ENCODE data around the gene DNAJC25.
A peak's percentile ranks its signal among the peaks of the same experiment; 100 is the strongest.

Gene DNAJC25

DNA sequence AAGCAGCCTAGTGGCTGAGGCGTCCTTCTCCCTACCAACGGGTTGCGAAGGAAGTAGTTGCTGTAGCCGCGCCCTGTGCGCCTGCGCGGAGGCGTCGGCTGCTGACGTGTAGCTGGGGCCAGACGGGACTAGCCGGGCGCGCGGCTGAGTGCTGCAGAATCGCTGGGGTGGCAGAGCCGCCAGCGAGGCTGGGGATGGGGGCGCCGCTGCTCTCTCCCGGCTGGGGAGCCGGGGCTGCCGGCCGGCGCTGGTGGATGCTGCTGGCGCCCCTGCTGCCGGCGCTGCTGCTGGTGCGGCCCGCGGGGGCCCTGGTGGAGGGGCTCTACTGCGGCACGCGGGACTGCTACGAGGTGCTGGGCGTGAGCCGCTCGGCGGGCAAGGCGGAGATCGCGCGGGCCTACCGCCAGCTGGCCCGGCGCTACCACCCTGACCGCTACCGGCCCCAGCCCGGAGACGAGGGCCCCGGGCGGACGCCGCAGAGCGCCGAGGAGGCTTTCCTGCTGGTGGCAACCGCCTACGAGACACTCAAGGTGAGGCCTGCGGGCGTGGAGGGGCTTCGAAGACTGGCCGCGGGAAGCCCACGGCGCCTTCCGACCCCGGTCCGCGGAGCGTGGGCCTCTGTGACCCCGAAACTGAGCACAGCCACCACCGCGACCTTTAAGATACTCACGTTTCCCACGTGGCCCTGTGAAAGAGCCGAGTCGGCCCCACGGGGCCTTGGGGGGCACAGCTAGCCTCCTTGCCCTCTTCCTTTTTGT, at the start of gene DNAJC25:
DNAJC25 (plus strand) TSS at position 121 of the 758 bp plus-strand sequence; CDS start at position 195, 74 bp downstream.
- in situ Hi-C loops (cut with HindIII; ENCODE audit: low pct_unique_long_range_greater_than_20kb, low sequenced_read_pairs), result no loop called here
- DNase-seq (ENCODE audit: low read depth in 1 of 2, low spot score in 1 of 2), result peak; percentile 99 to 100
- no peak for TF ChIP-seq JUND (IDR thresholded peaks at IDR 0.05; ENCODE audit: low read depth)

DNA sequence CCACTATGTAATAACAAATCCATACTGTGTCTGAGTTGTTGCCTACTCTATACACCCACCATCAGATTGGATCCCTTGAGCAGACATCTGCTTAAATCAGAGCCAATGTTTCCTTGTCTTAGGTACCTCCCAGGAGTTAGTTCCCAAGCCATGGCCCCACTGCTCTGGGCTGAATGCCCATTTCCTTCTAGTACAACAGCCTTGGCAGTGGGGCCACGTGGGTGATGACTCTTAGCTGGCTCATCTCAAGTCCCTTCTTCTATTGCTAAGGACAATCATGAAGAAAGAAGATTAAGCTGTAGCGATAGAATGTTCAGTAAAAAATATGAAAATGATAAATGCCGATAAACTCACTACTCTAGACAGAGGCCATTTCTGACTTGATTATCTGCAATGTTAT, 48.2 kb upstream of the DNAJC25 start:
- in situ Hi-C loops (cut with HindIII; ENCODE audit: low pct_unique_long_range_greater_than_20kb, low sequenced_read_pairs), result no loop called here
- DNase-seq (ENCODE audit: low read depth in 1 of 2, low spot score in 1 of 2), result no peak
- TF ChIP-seq JUND (IDR thresholded peaks at IDR 0.05; ENCODE audit: low read depth), result no peak

DNA sequence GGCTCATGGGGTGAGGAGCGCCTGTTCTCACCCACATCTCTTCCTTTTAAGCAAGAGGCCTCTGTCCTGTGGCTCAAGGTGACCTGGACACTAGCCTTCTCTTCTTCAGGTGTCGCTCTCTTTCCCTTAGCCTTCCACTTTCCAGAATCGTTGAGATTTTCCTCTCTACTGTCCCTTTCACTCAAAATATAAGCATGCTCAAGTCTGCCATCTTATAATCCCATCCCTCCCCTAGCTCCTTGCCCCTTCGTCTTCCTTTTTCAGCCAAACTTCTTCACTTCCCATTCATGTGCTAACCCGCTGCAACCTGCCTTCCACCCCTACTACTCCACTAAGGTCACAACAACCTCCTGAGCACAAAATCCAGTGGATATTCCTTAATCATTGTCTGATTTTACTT, 44.8 kb upstream of the DNAJC25 start:
- in situ Hi-C loops (cut with HindIII; ENCODE audit: low pct_unique_long_range_greater_than_20kb, low sequenced_read_pairs), result no loop called here
- no peak for TF ChIP-seq JUND (IDR thresholded peaks at IDR 0.05; ENCODE audit: low read depth)
- DNase-seq (ENCODE audit: low read depth in 1 of 2, low spot score in 1 of 2), result no peak

DNA sequence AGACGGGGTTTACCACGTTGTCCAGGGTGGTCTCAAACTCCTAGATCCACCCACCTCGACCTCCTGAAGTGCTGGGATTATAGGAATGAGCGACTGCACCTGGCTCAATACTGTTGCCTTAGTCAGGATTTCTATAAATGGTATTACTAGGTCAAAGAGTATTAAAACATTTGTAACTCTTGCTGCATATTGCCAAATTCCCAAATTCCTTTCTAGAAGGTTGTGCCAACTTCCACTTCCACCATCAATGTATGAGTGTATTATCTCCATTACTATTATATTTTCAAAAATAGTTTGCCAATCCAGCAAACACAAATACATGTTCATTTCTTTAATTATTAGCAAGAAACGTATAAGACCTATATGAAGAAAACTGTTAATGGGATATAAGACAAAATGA, 42.3 kb upstream of the DNAJC25 start:
- TF ChIP-seq JUND (IDR thresholded peaks at IDR 0.05; ENCODE audit: low read depth), result no peak
- DNase-seq (ENCODE audit: low read depth in 1 of 2, low spot score in 1 of 2), result no peak
- in situ Hi-C loops (cut with HindIII; ENCODE audit: low pct_unique_long_range_greater_than_20kb, low sequenced_read_pairs), result no loop called here

DNA sequence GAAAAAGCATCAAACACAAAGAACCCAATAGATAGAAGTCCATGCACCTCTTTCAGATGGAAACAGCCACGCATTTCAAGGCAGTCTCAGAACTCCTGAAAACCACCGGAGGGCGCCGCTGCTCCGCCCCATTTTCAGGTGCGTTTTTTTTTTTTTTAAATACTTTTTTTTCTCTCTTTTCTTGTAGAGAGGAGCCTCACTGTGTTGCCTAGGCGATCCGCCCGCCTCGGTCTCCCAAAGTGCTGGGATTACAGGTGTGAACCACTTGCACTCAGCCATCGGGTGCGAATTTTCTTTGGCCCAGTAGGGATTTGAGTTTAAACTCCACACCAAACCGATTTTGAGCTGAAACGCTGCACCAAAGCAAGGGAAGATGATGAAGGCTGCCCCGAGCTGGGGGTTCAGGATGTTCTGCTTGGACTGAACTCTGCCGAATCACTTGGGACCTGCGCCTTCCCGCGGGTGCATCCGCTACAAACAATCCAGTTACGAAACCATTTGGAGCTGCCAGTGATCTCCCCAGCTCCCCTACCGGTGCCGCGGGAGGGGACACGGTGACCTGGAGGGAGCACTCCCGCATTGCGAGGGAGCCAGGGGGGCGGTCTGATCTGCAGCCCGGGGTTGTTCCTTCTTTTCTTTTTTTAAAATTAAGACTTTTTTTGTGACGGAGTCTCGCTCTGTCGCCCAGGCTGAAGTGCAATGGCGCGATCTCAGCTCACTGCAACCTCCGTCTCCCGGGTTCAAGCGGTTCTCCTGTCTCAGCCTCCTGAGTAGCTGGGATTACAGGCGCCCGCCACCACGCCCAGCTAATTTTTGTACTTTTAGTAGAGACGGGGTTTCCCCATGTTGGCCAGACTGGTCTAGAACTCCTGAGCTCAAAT, 33.0 kb upstream of the DNAJC25 start:
- in situ Hi-C loops (cut with HindIII; ENCODE audit: low pct_unique_long_range_greater_than_20kb, low sequenced_read_pairs), result no loop called here
- no peak for TF ChIP-seq JUND (IDR thresholded peaks at IDR 0.05; ENCODE audit: low read depth)
- peak; percentile 64 to 74 for DNase-seq (ENCODE audit: low read depth in 1 of 2, low spot score in 1 of 2)

DNA sequence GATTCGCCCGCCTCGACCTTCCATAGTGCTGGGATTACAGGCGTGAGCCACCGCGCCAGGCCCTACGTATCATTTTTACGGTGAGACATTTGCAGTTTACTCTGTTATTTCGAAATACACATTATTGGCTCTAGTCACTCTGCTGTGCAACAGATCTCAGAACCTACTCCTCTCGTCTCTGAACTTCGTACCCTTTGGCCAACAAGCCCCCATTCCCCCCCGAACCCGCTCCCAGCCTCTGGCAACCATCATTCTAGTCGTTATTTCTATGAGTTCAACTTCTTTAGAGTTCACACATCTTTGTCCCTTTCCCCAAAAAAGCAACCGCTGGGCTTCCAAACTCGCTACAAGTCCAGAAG, 32.4 kb upstream of the DNAJC25 start:
- in situ Hi-C loops (cut with HindIII; ENCODE audit: low pct_unique_long_range_greater_than_20kb, low sequenced_read_pairs), result no loop called here
- no peak for TF ChIP-seq JUND (IDR thresholded peaks at IDR 0.05; ENCODE audit: low read depth)
- DNase-seq (ENCODE audit: low read depth in 1 of 2, low spot score in 1 of 2), result peak; percentile 8 to 27

DNA sequence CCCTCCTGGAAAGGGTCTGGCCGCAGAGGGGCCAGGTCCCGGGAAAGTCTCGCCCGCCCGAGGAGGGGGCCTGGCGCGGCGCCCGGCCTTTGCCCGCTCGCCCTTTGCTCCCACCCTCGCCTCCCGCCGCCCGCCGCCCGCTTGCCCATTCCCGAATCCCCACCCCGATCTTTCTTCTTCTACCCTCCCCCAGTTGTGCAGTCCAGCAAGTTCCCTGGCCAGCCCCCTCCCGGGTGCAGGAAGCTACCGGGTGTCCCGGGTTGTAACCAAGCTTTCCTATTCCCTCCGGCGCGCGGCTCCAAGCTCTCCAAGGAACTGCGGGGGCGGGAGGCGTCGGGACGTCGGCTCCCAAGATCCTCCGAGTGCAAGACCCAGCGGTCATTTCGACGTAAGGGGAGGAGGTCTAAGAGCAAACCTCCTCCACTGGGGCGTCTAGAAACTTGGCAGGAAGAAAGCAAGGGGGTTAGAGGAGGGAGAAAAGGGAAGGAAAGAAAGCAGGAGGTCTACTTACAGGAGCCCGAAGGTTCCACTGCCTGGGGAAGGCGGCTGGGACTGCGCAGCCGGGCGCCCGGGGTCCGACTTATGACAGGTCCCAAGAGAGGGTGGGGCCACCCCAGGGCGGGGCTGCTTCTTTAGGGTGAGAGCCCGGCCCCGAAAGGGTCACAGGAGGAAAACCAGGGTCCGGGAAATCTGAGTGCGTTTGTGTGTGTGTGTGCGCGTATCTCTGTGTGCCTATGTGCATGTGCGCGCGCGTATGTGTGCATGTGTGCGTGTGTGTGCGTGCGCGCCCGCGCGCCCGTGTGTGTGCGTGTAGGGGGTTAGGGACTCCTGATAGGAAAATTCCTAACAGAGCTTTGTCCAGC, 31.8 kb upstream of the DNAJC25 start, which contains the start of gene PTGR1:
PTGR1 (minus strand) TSS at position 556 of the 863 bp plus-strand sequence. CDS start 2,225 bp downstream, outside the sequence.
- no peak for TF ChIP-seq JUND (IDR thresholded peaks at IDR 0.05; ENCODE audit: low read depth)
- in situ Hi-C loops (cut with HindIII; ENCODE audit: low pct_unique_long_range_greater_than_20kb, low sequenced_read_pairs), result no loop called here
- DNase-seq (ENCODE audit: low read depth in 1 of 2, low spot score in 1 of 2), result peak; percentile 88 to 92

DNA sequence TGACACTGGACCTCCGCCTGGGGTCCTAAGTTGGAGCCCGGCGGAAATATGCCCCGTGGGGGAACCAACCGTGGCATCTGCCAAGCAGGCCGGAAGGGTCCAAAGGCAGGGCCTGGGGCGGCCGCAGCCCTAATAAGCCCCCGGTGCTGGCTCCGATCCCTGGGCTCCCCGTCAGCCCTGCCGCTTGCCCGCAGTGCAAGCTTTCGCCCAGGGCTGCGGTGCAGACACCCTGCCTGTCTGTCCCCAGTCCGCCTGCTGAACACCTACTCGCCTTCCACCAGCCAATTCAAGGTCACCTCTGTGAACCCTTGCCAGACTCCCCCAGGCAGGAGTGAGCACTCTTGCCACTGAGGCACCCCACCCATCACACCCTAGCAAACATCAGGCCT, 31.2 kb upstream of the DNAJC25 start:
- no peak for DNase-seq (ENCODE audit: low read depth in 1 of 2, low spot score in 1 of 2)
- no peak for TF ChIP-seq JUND (IDR thresholded peaks at IDR 0.05; ENCODE audit: low read depth)
- in situ Hi-C loops (cut with HindIII; ENCODE audit: low pct_unique_long_range_greater_than_20kb, low sequenced_read_pairs), result no loop called here

DNA sequence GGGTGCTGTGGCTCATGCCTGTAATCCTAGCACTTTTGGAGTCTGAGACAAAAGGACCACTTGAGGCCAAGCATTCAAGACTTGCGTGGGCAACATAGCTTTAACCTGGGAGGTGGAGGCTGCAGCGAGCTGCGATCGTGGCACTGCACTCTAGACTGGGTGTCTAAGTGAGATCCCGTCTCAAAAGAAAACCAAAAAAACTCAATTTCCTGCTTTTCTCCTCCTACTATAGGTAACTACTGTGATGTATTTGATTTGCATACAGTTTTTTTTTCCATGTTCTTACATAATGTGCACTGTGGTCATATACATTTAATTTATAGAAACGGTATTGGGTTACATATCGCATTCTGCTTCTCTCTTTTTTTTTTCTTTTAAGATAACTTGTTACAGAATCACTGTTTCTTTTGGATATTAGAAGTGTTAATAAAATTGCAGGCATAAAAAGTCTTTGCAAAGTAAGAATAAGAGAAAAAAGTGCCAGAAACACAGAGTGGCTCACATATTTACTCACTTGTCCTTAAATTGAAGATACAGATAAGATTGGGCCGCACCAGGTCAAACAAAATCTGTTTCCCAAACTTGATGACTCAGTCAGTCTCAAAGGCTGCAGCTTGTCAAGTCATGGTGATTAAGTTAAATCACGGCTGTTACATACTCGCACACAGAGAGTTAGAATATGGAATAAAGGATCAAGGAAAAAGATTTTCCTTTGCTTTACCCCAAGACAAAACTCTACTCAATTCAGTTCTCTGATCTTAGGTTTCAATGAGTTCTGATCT, 29.7 kb upstream of the DNAJC25 start:
- in situ Hi-C loops (cut with HindIII; ENCODE audit: low pct_unique_long_range_greater_than_20kb, low sequenced_read_pairs), result no loop called here
- DNase-seq (ENCODE audit: low read depth in 1 of 2, low spot score in 1 of 2), result no peak
- TF ChIP-seq JUND (IDR thresholded peaks at IDR 0.05; ENCODE audit: low read depth), result no peak

DNA sequence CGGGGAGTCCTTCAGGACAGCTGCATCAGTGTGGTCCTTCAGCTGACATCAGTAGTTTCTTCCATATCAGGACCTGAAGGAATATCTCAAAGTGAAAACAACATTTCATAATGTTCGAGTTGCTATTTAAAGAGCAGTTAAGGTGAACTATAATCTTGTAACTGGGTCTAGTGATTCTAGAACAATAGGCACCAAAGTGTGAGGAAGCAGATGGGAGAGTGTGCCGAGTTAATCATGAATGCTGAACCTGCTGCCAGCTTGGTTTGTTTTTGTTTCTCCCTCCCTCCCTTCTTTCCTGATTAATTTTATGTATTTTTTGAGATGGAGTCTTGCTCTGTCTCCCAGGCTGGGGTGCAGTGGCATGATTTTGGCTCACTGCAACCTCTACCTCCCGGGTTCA, 28.1 kb upstream of the DNAJC25 start:
- in situ Hi-C loops (cut with HindIII; ENCODE audit: low pct_unique_long_range_greater_than_20kb, low sequenced_read_pairs), result no loop called here

DNA sequence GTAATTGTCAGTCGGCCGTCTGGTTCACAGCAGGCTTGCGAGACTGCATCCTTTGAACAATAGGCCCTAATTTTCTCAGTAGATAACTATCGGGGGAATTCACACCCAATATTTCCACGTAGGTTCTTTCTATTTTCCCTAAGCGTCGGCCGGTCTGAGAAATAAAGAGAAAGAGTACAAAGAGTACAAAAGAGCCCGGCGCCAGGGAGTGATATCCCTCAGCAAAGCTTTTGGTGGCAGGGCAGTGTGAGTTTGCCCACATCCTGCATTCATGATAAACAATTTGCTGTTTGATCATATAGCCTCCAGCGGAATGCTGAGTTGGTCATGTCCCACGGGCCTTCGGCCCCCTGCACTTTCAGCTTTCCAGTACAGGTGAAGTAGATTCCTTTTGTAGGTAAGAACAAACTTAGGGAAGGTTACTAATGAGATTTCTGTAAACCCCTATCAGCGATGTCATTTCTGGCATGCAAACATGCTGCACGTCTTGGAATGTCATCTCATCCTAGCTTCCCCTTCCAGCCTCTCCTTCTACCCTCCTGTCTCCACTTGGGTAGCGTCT, 27.0 kb upstream of the DNAJC25 start:
- DNase-seq (ENCODE audit: low read depth in 1 of 2, low spot score in 1 of 2), result no peak
- TF ChIP-seq JUND (IDR thresholded peaks at IDR 0.05; ENCODE audit: low read depth), result no peak
- in situ Hi-C loops (cut with HindIII; ENCODE audit: low pct_unique_long_range_greater_than_20kb, low sequenced_read_pairs), result no loop called here

More for the DNA sequence above, 28.1 kb upstream of the DNAJC25 start:
- no peak for DNase-seq (ENCODE audit: low read depth in 1 of 2, low spot score in 1 of 2)
- TF ChIP-seq JUND (IDR thresholded peaks at IDR 0.05; ENCODE audit: low read depth), result no peak
